ENCODE data around the gene DOK6.

GRCh38 chr18:69367104-69367503 is 33.6 kb upstream of the DOK6 start:
- TF ChIP-seq CTCF (IDR thresholded peaks at IDR 0.05 in 4 of 5, conservative IDR thresholded peaks at IDR 0.05 in 1 of 5) = no peak
- no peak for TF ChIP-seq POLR2A (IDR thresholded peaks at IDR 0.05)
